HG03442 (cell line): ENCODE results near the gene CSGALNACT2.

ENCODE experiments used
- ATAC-seq: cut with Tn5 transposase; IDR thresholded peaks from one replicate; pipeline ENCODE4 v1.9.1; 2021; ENCODE audit warnings: mild to moderate bottlenecking, moderate library complexity; ENCODE audit not compliant: unreplicated experiment

CSGALNACT2 gene

DNA sequence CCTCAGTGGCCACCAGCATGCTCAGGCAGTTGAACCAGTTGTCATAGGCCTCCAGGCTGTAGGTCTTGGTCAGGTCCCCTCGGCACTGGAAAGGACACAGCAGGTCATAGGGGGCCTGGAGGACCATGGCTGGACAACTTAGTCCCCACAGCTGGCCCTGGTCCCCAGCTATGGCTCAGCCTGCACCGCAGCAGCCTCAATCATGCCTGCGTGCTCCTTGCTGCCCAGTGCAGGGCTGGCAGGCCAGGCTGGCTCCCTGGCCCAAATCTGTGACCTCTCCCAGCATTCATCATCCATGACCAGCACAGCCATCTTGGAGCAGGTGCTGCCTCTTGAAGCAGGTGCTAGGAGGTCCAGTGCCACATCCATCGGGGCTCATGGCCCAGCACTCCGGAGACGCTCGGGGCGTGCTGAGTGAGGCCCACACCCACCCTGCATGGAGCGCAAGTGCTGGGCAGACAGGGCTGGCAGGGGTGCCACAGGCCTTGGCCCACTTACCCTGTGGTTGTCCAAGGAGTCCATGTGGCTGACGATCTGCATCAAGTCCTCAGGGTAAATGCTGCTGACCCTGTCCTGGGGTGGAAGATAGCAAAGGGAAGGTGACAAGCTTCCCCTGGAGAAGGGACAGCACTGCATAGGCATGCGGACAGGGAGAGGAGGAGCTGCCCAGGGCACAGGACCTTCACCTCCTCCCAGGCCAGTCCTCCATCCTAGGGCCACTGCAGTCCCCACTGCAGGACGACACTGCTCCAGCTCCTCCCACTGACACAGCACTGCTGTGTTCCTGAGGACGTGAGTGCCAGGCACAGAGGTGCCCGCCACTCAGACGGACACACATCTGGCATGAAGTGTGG lies 61.7 kb downstream of the CSGALNACT2 start:
- no peak for ATAC-seq

DNA sequence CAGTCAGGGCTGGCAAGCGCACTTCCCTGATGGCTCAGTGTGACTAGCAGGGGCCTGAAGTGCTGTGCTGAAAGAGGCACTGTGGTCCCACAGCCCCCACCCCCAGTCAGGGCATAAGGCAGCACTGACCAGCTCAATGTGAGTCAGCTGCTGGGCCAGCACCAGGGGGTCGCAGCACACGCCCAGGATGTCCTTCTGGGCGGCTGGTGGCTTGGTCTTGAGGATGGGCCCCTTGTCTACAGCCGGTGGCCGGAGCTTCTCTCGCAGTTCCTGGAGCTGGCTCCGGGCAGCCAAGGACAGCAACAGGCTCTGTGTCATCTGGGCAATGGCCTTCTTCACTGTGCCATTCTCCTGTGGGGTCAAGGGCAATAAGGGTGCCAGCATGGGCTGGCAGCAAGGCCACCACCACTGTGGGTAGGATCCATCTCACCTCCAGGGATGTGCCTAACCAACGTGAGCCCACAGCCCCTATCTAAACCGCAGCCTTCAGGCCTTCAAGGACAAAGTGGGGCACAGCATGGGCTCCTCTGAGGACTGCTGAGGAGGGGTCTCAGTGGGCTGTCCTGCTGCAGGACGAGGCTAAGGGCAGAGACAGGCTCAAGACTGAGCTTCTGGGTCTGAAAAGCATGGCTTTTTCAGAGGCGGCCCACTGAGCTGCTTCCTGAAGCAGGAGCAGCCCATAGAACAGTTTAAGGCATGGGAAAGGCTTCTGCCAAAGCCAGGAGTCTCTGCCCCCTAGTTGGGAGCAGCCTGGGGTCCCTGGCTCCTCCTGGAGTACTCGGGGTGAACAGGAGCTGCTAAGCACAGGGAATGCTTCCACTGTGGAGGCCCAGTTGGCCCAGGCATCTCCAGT lies 62.5 kb downstream of the CSGALNACT2 start:
- ATAC-seq, result no peak

DNA sequence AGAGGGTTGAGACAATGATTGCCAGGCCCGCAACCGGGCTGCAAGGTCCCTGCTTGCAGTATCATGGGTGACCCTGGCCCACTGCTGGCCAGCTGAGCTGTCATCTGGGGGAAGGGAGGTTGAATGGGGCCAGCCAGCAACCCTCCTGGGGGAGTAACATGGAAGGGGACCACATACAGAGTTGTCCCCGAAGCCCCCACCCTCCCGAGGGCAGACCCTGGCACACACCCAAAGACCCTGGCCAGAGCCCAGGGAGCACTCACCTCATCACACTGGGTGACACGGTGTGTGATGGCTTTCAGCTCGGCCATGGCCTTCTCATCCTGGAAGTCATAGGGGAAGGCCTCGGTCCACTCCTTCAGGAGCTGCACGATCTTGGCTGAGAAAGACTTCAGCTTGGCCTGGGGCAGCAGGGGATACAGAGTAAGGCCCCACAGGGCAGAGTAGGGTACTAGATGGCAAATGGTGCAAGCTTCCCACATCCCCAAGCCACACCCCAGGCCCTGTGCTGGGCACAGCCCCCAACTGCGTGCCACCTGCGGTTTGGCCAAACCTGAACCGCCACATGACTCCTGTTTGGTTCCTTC lies 63.4 kb downstream of the CSGALNACT2 start:
- no peak for ATAC-seq

DNA sequence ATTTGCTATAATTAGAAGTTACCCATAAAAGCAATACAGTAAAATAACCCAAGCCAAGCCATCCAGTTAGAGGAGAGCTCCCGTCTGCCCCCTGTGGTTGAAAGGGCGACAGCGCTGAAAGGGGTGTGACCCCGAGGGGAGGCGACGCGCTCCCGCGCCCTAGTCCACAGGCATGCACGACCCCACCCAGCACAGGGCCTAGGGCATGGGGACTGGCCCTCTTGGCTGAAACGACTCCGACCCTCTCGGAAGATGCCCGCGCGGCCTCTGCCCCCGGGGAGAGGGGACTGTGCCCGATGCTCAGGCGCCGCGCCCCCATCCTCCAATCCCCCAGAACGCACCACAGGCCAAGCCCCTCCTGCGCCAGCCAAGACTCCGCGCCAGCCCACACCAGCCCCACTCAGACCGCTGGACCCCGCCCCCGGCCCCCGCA lies 64.0 kb downstream of the CSGALNACT2 start:
- ATAC-seq, result no peak

DNA sequence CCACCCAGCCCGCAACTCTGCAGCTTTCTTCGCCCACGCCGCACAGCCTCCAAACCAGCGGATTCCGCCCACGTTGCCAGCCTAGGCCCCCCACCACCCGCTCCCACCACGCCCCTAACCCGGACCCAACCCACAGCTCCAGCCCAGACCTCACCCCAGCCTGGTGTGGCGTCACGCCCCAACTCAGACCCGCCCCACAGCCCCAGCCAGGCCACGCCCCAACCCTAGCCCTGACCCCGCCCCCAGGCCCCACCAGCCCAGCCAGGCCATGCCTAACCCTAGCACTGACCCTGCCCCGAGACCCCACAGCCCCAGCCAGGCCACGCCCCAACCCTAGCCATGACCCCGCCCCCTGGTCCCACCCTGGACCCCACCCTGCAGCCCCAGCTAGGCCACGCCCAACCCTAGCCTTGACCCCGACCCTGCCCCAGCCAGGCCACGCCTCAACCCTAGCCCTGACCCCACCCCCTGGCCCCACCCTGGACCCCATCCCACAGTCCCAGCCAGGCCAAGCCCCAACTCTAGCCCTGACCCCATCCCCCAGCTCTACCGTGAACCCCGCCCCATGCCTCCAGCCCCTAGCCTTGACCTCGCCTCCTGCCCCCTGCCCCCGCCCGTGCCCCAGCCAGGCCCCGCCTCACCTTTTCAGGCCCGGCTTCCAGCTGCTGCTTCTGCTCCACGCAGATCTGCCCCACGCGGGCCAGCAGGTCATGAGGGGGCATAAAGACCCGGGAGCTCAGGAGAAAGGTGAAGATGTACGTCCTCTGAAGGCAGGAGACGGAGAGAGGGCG lies 64.6 kb downstream of the CSGALNACT2 start:
- no peak for ATAC-seq

DNA sequence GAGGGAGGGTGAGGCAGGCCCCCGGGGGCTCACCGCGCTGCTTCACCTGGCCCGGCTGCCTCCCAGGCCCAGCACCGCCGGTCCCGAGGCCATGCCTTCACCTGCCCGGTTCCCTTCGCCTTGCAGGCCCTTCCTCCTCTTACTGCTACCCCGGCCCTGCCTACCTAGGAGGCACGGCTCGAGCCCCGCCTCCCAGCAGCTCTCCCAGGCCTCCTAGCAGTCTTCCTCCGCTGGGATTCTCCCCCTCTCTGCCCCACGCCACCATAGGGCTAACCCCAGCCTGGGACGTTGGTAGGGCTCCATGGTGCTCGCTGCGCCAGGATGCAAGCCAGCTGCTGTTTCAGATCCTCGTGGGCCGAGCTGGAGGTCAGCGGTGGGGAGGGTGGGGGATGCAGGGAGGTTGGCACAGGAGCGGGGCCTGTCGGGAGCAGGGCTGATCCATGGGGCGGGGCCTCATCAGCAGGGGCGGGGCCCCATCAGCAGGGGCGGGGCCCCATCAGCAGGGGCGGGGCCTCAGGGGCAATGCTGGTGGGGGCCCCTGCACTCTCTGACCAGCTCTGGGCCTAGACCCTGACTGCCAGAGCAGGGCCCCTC lies 65.3 kb downstream of the CSGALNACT2 start:
- ATAC-seq, result peak; percentile 33

DNA sequence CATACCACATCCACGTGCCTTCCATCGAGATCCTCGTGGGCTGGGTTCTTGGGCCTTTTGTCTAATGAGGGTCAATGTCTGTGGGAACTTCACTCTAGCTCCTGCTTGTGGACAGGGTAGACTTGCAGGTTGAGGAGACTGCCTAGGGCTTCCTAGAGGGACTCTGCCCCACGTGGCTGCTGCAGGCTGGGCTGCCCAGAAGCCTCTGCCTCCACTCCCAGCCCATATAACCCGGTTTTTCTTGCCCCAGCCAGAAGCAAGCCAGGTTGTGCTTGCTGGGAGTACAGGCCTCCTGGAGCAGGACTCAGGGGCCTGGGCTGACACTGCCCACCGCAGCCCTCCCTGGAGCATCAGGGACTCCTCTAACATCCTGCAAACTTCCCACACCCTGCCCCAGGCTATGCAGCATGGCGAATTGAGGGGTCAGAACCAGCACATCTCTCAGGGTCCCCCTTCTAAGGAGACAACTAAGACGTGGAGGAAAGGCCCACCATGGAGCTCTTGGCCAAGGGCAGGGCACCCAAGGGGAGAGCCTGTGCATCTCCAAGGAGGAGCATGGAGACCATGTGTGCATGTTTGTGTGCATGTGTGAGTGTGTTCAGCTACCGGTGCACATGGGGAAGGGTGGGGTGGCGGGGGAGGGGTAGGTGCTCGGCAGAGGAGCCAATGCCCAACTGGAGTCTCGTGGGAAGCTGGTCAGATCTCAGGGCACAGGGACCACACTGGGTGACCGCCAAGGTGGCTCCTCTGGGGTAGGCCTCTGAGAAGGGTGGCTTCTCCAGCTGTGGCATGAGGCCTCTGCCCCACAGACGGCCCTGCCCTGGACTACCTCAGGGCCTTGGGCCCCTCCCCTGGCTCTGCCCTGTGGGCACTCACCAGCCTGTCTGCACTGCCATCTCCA lies 66.0 kb downstream of the CSGALNACT2 start:
- ATAC-seq, result peak; percentile 4

DNA sequence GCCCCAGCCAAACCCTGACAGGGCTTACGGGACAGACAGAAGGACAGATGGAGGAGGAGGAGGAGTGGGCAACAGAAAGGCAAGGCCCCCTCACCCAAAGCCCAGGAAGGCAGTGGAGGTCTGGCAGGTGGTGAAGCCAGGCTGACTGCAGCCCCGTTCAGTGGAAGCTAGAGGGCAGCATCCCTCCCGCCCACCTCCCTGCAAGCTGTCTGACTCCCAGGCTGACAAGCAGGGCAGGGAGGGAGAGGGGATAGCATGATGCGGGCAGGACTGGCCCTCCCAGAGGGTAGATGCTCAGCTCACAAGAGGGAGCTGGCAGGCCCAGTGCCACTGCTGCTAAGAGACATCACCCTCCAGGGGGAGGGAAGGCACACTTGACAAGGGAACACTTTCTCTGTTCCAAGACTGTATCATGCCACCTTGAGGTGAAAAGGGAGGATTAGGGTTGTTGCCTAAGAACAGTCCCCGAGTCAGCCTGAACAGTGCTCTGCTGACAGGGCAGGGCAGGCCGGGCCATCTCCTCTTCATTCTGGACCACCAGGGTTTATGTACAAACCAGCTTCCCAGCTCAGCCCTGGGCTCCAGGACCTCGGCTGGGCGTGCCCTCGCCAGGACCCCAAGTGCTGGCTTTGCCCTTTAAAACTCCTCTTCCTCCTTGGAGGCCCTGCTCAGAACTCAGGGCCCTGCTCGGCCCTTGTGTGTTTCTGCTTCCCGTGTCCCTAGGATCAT lies 66.9 kb downstream of the CSGALNACT2 start:
- peak; percentile 55 for ATAC-seq

DNA sequence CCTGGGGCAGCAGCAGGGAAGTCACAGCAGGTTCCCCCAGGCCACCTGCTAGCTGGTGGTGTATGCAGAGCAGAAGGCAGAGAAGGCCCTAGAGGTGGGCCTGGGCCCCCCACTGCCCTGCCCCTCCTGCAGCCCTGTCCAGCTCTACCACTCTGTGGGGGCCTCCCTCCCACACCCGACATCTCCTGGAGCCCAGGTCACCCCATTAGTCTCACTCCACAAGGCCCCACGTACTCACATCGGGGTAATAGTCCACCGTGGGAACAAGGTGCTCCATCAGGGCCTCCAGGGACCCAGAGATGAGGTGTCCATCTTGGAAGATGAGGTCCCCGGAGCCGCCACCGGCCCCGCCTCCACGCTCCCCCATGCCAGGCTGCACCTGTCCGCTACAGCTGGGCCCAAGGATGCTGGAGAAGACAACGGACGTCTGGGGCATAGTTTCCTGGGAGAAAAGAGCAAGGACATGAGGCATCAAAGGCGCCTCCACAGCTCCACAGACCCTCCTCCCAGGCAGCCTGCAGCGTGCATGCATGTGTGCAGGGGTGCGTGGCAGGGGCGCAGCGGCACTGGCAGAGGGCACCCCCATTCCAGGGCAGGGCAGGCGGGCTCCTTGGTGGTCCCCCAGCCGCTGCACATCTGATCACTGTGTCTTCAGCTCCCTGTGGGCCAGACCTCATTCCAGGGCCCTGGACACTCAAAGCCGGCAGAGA lies 67.6 kb downstream of the CSGALNACT2 start:
- no peak for ATAC-seq

DNA sequence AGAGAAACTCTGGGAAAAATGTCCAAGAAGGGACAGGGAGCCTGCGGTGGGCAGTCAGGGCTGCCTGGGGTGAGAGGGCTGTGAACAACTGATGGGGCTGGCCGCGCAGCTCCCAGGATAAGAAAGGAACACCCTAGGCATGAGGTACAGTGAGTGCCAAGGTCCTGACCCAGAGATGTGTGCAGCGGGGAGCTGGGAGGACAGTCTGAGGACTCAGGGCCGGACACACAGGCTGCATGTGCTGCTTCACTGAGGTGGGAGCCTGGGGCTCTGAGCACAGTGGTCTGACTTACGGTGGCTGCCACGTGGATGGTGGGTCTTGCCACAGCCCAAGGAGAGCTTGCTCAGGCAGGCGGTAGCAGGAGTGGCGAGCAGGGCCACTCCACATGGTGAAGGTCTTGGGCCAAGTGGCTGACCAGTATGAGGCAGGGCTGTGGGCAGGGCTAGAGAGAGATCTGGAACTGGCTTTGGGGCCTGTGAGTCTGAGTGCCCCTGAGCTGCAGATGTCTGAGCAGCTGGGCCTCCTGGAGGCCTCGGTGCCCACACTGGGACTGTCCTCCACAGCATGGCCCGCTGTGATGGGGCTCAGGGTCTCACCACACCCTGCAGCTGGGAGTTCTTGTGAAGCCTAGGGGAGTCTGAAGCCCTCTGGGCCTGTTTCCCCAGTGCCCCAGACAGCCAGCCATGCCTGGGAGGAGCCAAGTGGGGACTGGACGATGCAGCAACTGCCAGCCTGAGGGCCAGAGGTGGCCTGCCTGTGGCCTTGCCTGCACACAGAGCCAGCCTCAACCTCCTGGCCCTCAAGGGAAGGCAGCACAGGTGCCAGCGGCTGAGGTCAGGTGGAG lies 68.4 kb downstream of the CSGALNACT2 start:
- ATAC-seq, result no peak

DNA sequence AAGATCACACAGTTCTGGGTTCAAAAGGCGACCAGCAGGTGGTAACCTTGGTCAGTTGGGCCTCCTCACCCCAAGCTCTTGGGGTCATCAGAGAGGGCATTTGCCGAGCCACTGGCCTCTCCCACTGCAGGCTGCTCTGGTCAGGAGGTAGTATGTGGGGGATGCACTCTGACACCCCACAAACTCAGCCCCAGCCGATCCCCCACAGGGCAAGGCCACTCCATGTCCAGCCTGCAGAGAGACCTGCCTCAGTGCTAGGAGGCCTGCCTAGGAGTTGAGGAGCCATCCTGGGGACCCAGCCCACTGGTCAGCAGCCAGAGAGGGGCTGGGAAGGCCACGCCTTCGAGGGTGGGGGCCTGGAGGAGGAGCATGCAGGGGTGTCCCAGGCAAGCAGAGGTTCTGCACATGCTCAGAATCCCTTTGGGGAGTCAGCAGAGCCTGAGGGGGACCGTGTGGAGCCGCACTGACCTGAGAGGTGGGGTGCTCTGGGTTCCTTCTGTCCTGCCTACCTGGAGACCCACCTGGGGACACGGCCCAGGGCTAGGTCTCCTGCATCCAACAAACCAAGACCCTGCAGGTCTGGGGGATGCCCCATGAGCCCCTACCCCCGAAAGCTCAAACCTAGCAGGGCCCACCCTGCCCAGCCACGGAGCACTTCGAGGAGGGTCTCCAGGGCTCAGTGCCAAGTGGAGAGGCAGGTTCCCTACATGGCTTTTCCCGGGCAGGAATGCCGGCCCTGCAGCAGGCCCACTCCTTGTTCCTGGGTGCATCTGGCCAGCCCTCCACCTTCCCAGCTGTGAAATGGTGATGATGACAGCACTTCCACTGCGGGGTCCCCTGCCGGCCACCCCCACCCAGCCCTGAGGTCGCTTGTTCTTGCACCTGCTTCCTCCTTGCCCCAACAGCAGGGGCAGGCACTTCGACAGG lies 70.2 kb downstream of the CSGALNACT2 start:
- no peak for ATAC-seq

DNA sequence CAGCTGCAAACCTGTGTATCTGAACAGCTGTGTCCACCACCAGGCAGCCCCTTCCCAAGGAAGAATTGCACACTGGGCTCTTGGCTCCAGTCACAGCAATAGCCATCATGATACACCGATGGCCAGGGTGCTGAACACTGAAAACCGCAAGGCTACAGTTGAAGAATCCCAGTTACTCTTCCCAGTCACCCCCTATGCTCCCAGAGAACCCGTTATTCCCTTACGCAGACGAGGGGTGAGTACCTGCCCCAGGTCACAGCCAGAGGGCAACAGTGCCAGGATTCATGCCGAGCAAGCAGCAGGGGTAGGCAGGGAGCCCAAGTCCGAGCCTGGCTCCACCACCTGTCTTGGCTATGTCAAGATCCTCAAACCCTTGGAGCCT lies 70.8 kb downstream of the CSGALNACT2 start:
- ATAC-seq, result no peak

DNA sequence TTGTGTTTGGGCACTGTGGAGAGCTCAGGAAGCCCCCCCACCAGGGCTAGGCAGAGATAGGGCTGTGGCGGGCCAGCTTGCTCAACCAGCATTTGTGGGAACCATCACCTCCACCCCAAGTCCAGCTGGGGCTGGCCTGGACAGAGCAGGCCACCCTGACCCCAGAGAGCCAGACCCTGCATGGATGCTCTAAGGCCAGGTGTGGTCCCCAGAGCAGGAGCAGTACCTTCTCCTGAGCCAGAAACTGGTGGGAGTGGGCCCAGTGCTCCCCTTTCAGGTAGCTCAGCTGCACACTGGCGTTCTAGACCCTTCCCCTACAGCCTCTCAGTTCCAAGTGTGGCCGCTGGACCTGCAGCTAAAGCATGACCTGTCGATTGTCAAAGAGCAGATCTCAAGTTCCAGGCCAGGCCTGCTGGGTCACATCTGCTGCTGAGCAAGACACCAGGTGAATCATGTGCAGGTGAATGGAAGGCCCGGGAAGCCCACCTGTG lies 71.5 kb downstream of the CSGALNACT2 start:
- ATAC-seq, result no peak

DNA sequence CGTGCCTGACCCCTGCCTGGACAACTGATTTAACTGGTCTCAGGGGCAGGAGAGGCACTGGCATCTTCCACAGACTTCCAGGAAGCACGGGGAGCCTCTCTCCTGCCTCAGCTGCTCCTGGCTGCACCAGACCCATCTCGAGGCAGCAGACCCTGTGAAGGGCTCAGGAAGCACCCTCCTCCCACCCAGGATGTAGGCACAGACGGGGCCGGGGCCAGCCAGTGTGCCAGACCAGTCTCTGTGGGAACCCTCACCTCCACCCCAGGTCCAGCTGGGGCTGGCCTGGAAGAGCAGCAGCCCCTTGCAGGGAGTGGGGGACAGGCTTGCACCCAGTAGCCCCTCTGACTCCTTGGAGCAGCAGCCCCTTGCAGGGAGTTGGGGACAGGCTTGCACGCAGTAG lies 72.3 kb downstream of the CSGALNACT2 start:
- ATAC-seq, result no peak

DNA sequence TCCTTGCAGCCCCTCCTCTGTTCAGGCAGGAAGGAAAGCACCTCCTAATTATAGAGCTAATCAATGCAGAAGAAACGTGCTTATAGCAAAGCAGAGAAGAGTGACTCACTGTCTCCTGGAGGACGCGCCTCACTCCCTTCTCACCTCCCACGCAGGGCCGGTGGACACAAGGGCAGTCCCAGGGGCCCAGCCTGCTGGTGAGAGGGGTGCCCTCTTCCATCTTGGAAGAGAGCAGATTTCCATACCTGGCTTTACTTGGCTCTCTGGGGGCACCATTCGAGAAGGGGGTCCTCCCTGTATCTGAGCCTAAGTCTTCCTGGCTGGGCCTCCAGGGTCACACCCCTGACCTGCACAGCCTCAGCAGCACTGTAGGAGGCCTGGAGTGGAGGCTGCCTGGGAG lies 72.8 kb downstream of the CSGALNACT2 start:
- no peak for ATAC-seq

DNA sequence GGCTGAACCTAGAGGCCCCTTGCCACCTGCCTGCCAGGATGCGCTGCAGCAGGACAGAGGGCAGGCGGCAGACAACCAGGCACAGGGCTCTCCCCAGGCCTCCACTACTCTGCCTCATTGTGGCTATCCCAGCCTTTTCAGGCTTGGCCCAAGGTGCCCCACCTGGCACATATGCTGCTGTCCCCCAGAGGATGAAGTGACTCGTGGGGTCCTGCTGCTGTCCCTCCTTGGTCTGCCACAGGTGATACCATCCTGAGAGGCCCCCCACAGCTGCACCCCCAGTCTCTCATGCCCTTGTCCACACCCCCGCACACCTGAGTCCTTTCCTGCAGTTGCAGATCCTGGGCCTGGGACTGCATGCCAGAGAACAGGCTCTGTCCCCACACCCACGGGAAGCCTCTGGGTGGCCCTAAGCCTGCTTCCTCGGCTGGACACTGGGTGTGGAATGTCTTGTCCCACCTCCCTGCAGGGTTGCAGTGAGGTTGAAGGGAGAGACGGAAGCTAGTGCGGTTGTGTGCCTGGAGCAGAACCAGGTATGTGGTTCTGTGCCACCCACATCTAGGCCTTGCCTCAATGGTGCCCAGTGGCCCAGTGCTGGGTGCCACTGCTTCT lies 73.3 kb downstream of the CSGALNACT2 start:
- no peak for ATAC-seq
